Fibroblast of lung (primary cell): ENCODE data around the gene DCTN2. TPM values are rescaled to one million over a fixed set of nuclear protein-coding genes. Genes with fewer than 3 reads are reported as not detected.
"Not testable (repeated sequence)": the region's sequence is repeated elsewhere in the genome, so short reads cannot be mapped to it uniquely, and the experiment has no call there.

Experiments
- DNase-seq, 2 donors: peaks; one replicate each; pipeline versions ENCODE4 v3.0.0 to v3.0.0-alpha.2; 2010; ENCODE audit warnings: low read depth in 2 of 2
- H2AFZ ChIP-seq: 2 replicates; pipeline ENCODE4 v1.5.1; 2012; ENCODE audit warnings: low read length, control low read depth, inconsistent platforms
- H3K27ac ChIP-seq: 2 replicates; pipeline ENCODE4 v1.5.1; 2011; ENCODE audit warnings: low read length, control low read depth; ENCODE audit not compliant: insufficient read depth
- H3K27me3 ChIP-seq: 2 replicates; pipeline ENCODE4 v1.5.1; 2011; ENCODE audit warnings: mild to moderate bottlenecking, low read length; ENCODE audit not compliant: control insufficient read depth, insufficient read depth
- H3K36me3 ChIP-seq: 2 replicates; pipeline ENCODE4 v1.5.1; 2011; ENCODE audit warnings: low read length; ENCODE audit not compliant: control insufficient read depth, insufficient read depth
- H3K4me1 ChIP-seq: 2 replicates; pipeline ENCODE4 v1.5.1; 2011; ENCODE audit warnings: low read length; ENCODE audit not compliant: control insufficient read depth, insufficient read depth; ENCODE audit errors: extremely low read depth
- H3K4me2 ChIP-seq: 2 replicates; pipeline ENCODE4 v1.5.1; 2011; ENCODE audit warnings: low read length, control low read depth; ENCODE audit not compliant: insufficient read depth; ENCODE audit errors: extremely low read depth
- H3K4me3 ChIP-seq, 4 experiments: fragments of 200-600 bp in 1 of 4; sonication (generic) in 1 of 4; replicated peaks in 1 of 4; 2 replicates each; pipeline ENCODE4 v1.5.1; 2011 to 2016; ENCODE audit warnings: low read length in 4 of 4, low read depth in 3 of 4, mild to moderate bottlenecking in 3 of 4, control low read depth in 2 of 4, inconsistent platforms in 1 of 4, mixed read lengths in 1 of 4; ENCODE audit not compliant: insufficient read depth in 1 of 4; ENCODE audit errors: control extremely low read depth in 1 of 4
- H3K79me2 ChIP-seq: 2 replicates; pipeline ENCODE4 v1.5.1; 2012; ENCODE audit warnings: mild to moderate bottlenecking, low read length, inconsistent platforms; ENCODE audit not compliant: control insufficient read depth, insufficient read depth
- H3K9ac ChIP-seq: 2 replicates; pipeline ENCODE4 v1.5.1; 2011; ENCODE audit warnings: mild to moderate bottlenecking, low read length, control low read depth; ENCODE audit not compliant: insufficient read depth
- H3K9me3 ChIP-seq: 2 replicates; pipeline ENCODE4 v1.5.1; 2012; ENCODE audit warnings: low read depth, low read length; ENCODE audit not compliant: control insufficient read depth, insufficient read depth
- H4K20me1 ChIP-seq: 2 replicates; pipeline ENCODE4 v1.5.1; 2011; ENCODE audit warnings: low read length; ENCODE audit not compliant: control insufficient read depth, insufficient read depth; ENCODE audit errors: extremely low read depth
- EZH2 ChIP-seq: IDR thresholded peaks from 2 replicates; pipeline ENCODE4 v1.5.1; 2012; ENCODE audit warnings: low read length, control low read depth, mild to moderate bottlenecking; ENCODE audit errors: missing control alignments
- polyA plus RNA-seq, 2 donors: library from polyadenylated mRNA; depleted of rRNA in 1 of 2; stranded (reverse) in 1 of 2; unstranded in 1 of 2; fragments of >200 nt; gene quantifications; 2 replicates each; pipeline ENCODE4 v1.2.1, GENCODE V29; 2011 to 2012; ENCODE audit warnings: missing spikeins in 1 of 2
- total RNA-seq: library from RNA; depleted of rRNA; stranded (reverse); fragments of >200 nt; gene quantifications from 2 replicates; pipeline ENCODE4 v1.2.1, GENCODE V29; 2014
- TF ChIP-seq, protein P1 (sequence below), 2 donors: IDR thresholded peaks in 1 of 2; conservative IDR thresholded peaks in 1 of 2; 1 replicate in 1 of 2; 2 replicates in 1 of 2; pipeline ENCODE4 v1.5.1; 2011 to 2012; ENCODE audit warnings: low read length in 2 of 2, control low read depth in 1 of 2, inconsistent platforms in 1 of 2, low read depth in 1 of 2, mild to moderate bottlenecking in 1 of 2

DCTN2 gene
- total and polyA plus RNA-seq, 2 donors (not counting 1 experiment from before 2014, with no cell fraction given), result 101 to 211 TPM

DNA sequence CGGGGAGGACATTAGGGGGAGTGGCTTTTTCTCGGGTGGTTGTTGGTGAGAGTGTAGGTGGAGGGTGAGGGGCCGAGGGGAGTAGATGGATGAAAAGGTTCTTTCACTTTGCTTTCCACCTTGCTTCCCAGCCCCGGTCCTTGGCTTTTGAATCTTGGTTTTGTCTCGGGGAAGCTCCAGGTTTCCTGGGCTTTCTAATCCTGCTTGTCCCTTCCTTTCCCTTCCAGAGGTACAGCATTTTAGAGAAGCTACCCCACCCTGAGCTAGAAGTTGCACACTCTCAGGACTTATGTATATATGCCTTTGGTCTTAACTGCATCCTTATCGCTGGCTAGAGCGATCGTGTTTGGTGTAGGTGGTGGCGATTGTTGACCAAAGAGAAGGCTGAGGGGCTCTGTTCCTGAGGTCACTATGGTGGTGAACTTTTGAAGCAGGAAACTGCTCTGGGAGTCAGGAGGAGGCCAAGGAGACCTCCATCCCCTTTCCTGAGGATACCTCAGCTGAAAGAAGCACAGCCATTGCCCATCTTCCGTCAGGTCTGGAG, 44.9 kb upstream of the DCTN2 start:
- no peak for TF ChIP-seq EZH2
- TF ChIP-seq, protein P1, sequence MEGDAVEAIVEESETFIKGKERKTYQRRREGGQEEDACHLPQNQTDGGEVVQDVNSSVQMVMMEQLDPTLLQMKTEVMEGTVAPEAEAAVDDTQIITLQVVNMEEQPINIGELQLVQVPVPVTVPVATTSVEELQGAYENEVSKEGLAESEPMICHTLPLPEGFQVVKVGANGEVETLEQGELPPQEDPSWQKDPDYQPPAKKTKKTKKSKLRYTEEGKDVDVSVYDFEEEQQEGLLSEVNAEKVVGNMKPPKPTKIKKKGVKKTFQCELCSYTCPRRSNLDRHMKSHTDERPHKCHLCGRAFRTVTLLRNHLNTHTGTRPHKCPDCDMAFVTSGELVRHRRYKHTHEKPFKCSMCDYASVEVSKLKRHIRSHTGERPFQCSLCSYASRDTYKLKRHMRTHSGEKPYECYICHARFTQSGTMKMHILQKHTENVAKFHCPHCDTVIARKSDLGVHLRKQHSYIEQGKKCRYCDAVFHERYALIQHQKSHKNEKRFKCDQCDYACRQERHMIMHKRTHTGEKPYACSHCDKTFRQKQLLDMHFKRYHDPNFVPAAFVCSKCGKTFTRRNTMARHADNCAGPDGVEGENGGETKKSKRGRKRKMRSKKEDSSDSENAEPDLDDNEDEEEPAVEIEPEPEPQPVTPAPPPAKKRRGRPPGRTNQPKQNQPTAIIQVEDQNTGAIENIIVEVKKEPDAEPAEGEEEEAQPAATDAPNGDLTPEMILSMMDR (conservative IDR thresholded peaks at IDR 0.05 in 1 of 2, IDR thresholded peaks at IDR 0.05 in 1 of 2; ENCODE audit: low read depth in 1 of 2, low read length in 2 of 2), result no peak
- no peaks in the 10 kb centered on the region for H3K36me3 ChIP-seq
- H3K4me2 ChIP-seq, result peak overlapping the region; percentile 91
- no peaks in the 10 kb centered on the region for H4K20me1 ChIP-seq
- peaks cover 5% of the 10 kb centered on the region for H3K4me1 ChIP-seq
- peak overlapping the region; percentile 68 to 87 (median 78) for H3K4me3 ChIP-seq
- H3K79me2 ChIP-seq, result no peaks in the 10 kb centered on the region
- H3K27me3 ChIP-seq, result peaks cover 4% of the 10 kb centered on the region
- H3K9me3 ChIP-seq, result no peaks in the 10 kb centered on the region
- no peak for DNase-seq
- no peak overlapping the region for H3K27ac ChIP-seq
- H2AFZ ChIP-seq, result peak overlapping the region; percentile 88
- H3K9ac ChIP-seq, result no peak overlapping the region

DNA sequence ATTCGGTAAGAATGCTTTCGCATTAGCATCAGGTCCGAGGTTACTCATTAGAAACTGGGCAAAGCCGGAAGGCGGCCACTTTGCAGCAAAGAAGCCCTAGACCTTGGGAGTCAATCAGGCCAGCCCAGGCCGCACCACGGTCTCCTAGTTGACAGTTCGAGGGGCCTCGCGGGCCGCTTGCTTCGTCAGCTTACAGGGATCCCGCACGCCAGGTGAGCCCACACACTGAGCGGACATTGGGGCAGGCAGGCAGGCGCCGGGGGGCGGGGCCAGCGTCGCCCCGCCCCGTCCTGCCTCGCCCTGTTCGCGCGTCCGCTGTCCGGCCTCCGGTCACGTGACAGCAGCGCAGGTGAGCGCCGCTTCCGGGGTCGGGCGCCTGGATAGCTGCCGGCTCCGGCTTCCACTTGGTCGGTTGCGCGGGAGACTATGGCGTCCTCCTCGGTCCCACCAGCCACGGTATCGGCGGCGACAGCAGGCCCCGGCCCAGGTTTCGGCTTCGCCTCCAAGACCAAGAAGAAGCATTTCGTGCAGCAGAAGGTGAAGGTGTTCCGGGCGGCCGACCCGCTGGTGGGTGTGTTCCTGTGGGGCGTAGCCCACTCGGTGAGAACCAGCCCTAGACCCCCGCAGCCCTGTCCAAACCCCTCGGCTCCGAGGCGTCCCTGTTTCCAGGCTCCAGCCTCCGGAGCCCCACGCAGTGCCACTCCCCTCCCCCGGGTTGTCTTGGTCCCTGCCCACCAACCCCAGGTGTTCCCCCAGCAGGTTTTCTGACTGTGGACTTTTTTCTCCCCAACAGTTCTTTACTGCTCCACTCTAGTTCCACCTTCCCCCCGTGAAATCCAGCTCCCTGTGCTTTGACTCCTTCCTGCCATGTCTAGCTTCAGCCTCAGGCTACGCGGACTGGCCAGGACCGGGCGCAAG, 44.1 kb upstream of the DCTN2 start, which contains the start of gene PIP4K2C:
Gene PIP4K2C (plus strand): TSS at position 329 of the 918 bp plus-strand sequence. CDS start 98 bp downstream, at position 427.
- Histone ChIP-seq H3K4me1 (peaks cover 5% of the 10 kb centered on the region), H3K9ac (peak within 1 kb of the TSS; percentile 48), H3K9me3 (no peaks in the 10 kb centered on the region), H3K4me2 (peak within 1 kb of the TSS; percentile 91), H2AFZ (peak within 1 kb of the TSS; percentile 88), H3K4me3 (peak within 1 kb of the TSS; percentile 68 to 87 (median 78)), H4K20me1 (no peaks in the 10 kb centered on the region), H3K79me2 (no peaks in the 10 kb centered on the region), H3K27ac (no peak within 1 kb of the TSS), H3K27me3 (peaks cover 6% of the 10 kb centered on the region), H3K36me3 (no peaks in the 10 kb centered on the region)
- DNase-seq, result peak; percentile 36 to 50
- TF ChIP-seq EZH2, result no peak
- TF ChIP-seq, protein P1 (conservative IDR thresholded peaks at IDR 0.05 in 1 of 2, IDR thresholded peaks at IDR 0.05 in 1 of 2; ENCODE audit: low read depth in 1 of 2, low read length in 2 of 2), result no peak

- H3K36me3 ChIP-seq, result no peaks in the 10 kb centered on the region
- peak overlapping the region; percentile 88 for H2AFZ ChIP-seq
- peaks cover 6% of the 10 kb centered on the region for H3K27me3 ChIP-seq
- H3K27ac ChIP-seq, result no peak overlapping the region
- no peaks in the 10 kb centered on the region for H3K9me3 ChIP-seq
- no peaks in the 10 kb centered on the region for H4K20me1 ChIP-seq
- peak overlapping the region; percentile 68 to 87 (median 78) for H3K4me3 ChIP-seq
- peaks cover 5% of the 10 kb centered on the region for H3K4me1 ChIP-seq
- H3K9ac ChIP-seq, result peak overlapping the region; percentile 48
- DNase-seq, result no peak
- H3K79me2 ChIP-seq, result no peaks in the 10 kb centered on the region
- peak overlapping the region; percentile 91 for H3K4me2 ChIP-seq
- TF ChIP-seq EZH2, result no peak
These were observed 43.5 kb upstream of the DCTN2 start for GRCh38 chr12:57590479-57590863.

DNA sequence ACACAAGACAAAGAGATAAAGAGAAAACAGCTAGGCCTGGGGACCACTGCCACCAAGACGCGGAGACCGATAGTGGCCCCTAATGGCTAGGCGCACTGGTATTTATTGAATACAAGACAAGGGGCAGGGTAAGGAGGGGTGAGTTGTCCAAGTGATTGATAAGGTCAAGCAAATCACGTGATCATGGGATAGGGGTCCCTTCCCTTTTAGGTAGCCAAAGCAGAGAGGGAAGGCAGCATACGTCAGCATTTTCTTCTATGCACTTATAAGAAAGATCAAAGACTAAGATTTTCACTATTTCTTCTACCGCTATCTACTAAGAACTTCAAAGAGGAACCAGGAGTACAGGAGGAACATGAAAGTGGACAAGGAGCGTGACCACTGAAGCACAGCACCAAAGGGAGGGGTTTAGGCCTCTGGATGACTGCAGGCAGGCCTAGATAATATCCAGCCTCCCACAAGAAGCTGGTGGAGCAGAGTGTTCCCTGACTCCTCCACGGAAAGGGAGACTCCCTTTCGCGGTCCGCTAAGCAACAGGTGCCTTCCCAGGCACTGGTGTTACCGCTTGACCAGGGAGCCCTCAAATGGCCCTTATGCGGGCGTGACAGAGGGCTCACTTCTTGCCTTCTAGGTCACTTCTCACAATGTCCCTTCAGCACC, 42.1 kb upstream of the DCTN2 start:
- not testable (repeated sequence) for H3K27me3 ChIP-seq, DNase-seq, H3K27ac ChIP-seq

More for the DNA sequence above, 42.1 kb upstream of the DCTN2 start:
- H3K9me3 ChIP-seq, H3K4me1 ChIP-seq, H3K9ac ChIP-seq, H4K20me1 ChIP-seq, H3K4me3 ChIP-seq, H3K36me3 ChIP-seq, H3K79me2 ChIP-seq, H2AFZ ChIP-seq, H3K4me2 ChIP-seq: not testable (repeated sequence)
